Measurements from ENCODE around the gene CEBPB.

The CEBPB gene

GRCh38 chr20:50220093-50220893 is 29.7 kb downstream of the CEBPB start:
- DNase-seq (ENCODE audit: low spot score): no peak
- no peaks in the 10 kb centered on the region for H3K9me3 Mint-ChIP-seq
- H3K36me3 Mint-ChIP-seq (ENCODE audit: low read depth): no peaks in the 10 kb centered on the region
- no peak overlapping the region for H3K4me3 Mint-ChIP-seq
- peaks cover 4% of the 10 kb centered on the region for H3K4me1 Mint-ChIP-seq (ENCODE audit: low read depth)
- H3K27ac Mint-ChIP-seq: no peak overlapping the region
- peaks cover 4% of the 10 kb centered on the region for H3K27me3 Mint-ChIP-seq (ENCODE audit: low read depth)

- no peak for DNase-seq (ENCODE audit: low spot score)
- H3K4me1 Mint-ChIP-seq (ENCODE audit: low read depth): peaks cover 4% of the 10 kb centered on the region
- H3K9me3 Mint-ChIP-seq: no peaks in the 10 kb centered on the region
- no peaks in the 10 kb centered on the region for H3K36me3 Mint-ChIP-seq (ENCODE audit: low read depth)
- H3K27ac Mint-ChIP-seq: no peak overlapping the region
- peaks cover 2% of the 10 kb centered on the region for H3K27me3 Mint-ChIP-seq (ENCODE audit: low read depth)
- no peak overlapping the region for H3K4me3 Mint-ChIP-seq
Measured at GRCh38 chr20:50220894-50221365, 30.3 kb downstream of the CEBPB start.

GRCh38 chr20:50221501-50222308 is 31.1 kb downstream of the CEBPB start:
- H3K27me3 Mint-ChIP-seq (ENCODE audit: low read depth): no peaks in the 10 kb centered on the region
- H3K27ac Mint-ChIP-seq: no peak overlapping the region
- H3K36me3 Mint-ChIP-seq (ENCODE audit: low read depth): no peaks in the 10 kb centered on the region
- peaks cover 7% of the 10 kb centered on the region for H3K4me1 Mint-ChIP-seq (ENCODE audit: low read depth)
- H3K9me3 Mint-ChIP-seq: no peaks in the 10 kb centered on the region
- no peak overlapping the region for H3K4me3 Mint-ChIP-seq
- DNase-seq (ENCODE audit: low spot score): no peak

- H3K9me3 Mint-ChIP-seq: no peaks in the 10 kb centered on the region
- H3K27me3 Mint-ChIP-seq (ENCODE audit: low read depth): no peaks in the 10 kb centered on the region
- no peak for DNase-seq (ENCODE audit: low spot score)
- H3K4me3 Mint-ChIP-seq: no peak overlapping the region
- H3K36me3 Mint-ChIP-seq (ENCODE audit: low read depth): no peaks in the 10 kb centered on the region
- peaks cover 11% of the 10 kb centered on the region for H3K4me1 Mint-ChIP-seq (ENCODE audit: low read depth)
- no peak overlapping the region for H3K27ac Mint-ChIP-seq
Measured at GRCh38 chr20:50222309-50223038, 31.8 kb downstream of the CEBPB start.

GRCh38 chr20:50223039-50224005 is 32.7 kb downstream of the CEBPB start:
- no peak overlapping the region for H3K27ac Mint-ChIP-seq

GRCh38 chr20:50224052-50224451 is 33.4 kb downstream of the CEBPB start:
- no peak overlapping the region for H3K27ac Mint-ChIP-seq

More at GRCh38 chr20:50223039-50224005, 32.7 kb downstream of the CEBPB start:
- H3K9me3 Mint-ChIP-seq: no peaks in the 10 kb centered on the region
- H3K4me1 Mint-ChIP-seq (ENCODE audit: low read depth): peaks cover 11% of the 10 kb centered on the region
- no peak for DNase-seq (ENCODE audit: low spot score)
- H3K4me3 Mint-ChIP-seq: no peak overlapping the region
- no peaks in the 10 kb centered on the region for H3K36me3 Mint-ChIP-seq (ENCODE audit: low read depth)
- H3K27me3 Mint-ChIP-seq (ENCODE audit: low read depth): no peaks in the 10 kb centered on the region

GRCh38 chr20:50224531-50225255 is 34.1 kb downstream of the CEBPB start:
- Mint-ChIP-seq H3K36me3 (ENCODE audit: low read depth) (no peaks in the 10 kb centered on the region), H3K27ac (no peak overlapping the region), H3K9me3 (no peaks in the 10 kb centered on the region), H3K4me3 (no peak overlapping the region), H3K27me3 (ENCODE audit: low read depth) (no peaks in the 10 kb centered on the region), H3K4me1 (ENCODE audit: low read depth) (peaks cover 11% of the 10 kb centered on the region)
- no peak for DNase-seq (ENCODE audit: low spot score)

More at GRCh38 chr20:50224052-50224451, 33.4 kb downstream of the CEBPB start:
- no peaks in the 10 kb centered on the region for H3K36me3 Mint-ChIP-seq (ENCODE audit: low read depth)
- no peaks in the 10 kb centered on the region for H3K9me3 Mint-ChIP-seq
- DNase-seq (ENCODE audit: low spot score): no peak
- H3K4me3 Mint-ChIP-seq: no peak overlapping the region
- peaks cover 11% of the 10 kb centered on the region for H3K4me1 Mint-ChIP-seq (ENCODE audit: low read depth)
- no peaks in the 10 kb centered on the region for H3K27me3 Mint-ChIP-seq (ENCODE audit: low read depth)

- Mint-ChIP-seq H3K27ac (no peak overlapping the region), H3K9me3 (no peaks in the 10 kb centered on the region), H3K36me3 (ENCODE audit: low read depth) (no peaks in the 10 kb centered on the region), H3K4me1 (ENCODE audit: low read depth) (peaks cover 11% of the 10 kb centered on the region), H3K27me3 (ENCODE audit: low read depth) (no peaks in the 10 kb centered on the region), H3K4me3 (no peak overlapping the region)
- peak; percentile 54 for DNase-seq (ENCODE audit: low spot score)
Measured at GRCh38 chr20:50226093-50226974, 35.7 kb downstream of the CEBPB start.

GRCh38 chr20:50227506-50227905 is 36.9 kb downstream of the CEBPB start:
- no peaks in the 10 kb centered on the region for H3K36me3 Mint-ChIP-seq (ENCODE audit: low read depth)
- no peak overlapping the region for H3K27ac Mint-ChIP-seq
- H3K27me3 Mint-ChIP-seq (ENCODE audit: low read depth): no peaks in the 10 kb centered on the region
- H3K4me1 Mint-ChIP-seq (ENCODE audit: low read depth): peaks cover 7% of the 10 kb centered on the region
- no peak overlapping the region for H3K4me3 Mint-ChIP-seq
- no peak for DNase-seq (ENCODE audit: low spot score)
- H3K9me3 Mint-ChIP-seq: no peaks in the 10 kb centered on the region

GRCh38 chr20:50229156-50229607 is 38.6 kb downstream of the CEBPB start:
- Mint-ChIP-seq H3K27me3 (ENCODE audit: low read depth) (no peaks in the 10 kb centered on the region), H3K4me1 (ENCODE audit: low read depth) (peaks cover 7% of the 10 kb centered on the region)

GRCh38 chr20:50230184-50230583 is 39.6 kb downstream of the CEBPB start:
- Mint-ChIP-seq H3K4me3 (no peak overlapping the region), H3K9me3 (no peaks in the 10 kb centered on the region), H3K27ac (no peak overlapping the region), H3K36me3 (ENCODE audit: low read depth) (no peaks in the 10 kb centered on the region), H3K4me1 (ENCODE audit: low read depth) (peaks cover 7% of the 10 kb centered on the region), H3K27me3 (ENCODE audit: low read depth) (no peaks in the 10 kb centered on the region)
- DNase-seq (ENCODE audit: low spot score): no peak

More at GRCh38 chr20:50229156-50229607, 38.6 kb downstream of the CEBPB start:
- Mint-ChIP-seq H3K36me3 (ENCODE audit: low read depth) (no peaks in the 10 kb centered on the region), H3K9me3 (no peaks in the 10 kb centered on the region), H3K27ac (no peak overlapping the region), H3K4me3 (no peak overlapping the region)
- no peak for DNase-seq (ENCODE audit: low spot score)

All from T-helper 2 cell treated with Interferon-gamma antibody and Interleukin-4, amounts not matched to agents 5 μg/mL and 100 μg/mL, for 36 hours (primary cell).